K562 (cell line): ENCODE data around the gene LARP7. TPM values are rescaled to one million over a fixed set of nuclear protein-coding genes. Genes with fewer than 3 reads are reported as not detected.

Experiments used
- ATAC-seq: fragments of 200-7000 bp; cut with Tn5 transposase; 3 replicates; pipeline ENCODE4 v1.9.1; 2020; ENCODE audit warnings: moderate library complexity
- BruUV-seq: library from RNA; stranded (reverse); fragments of 400-500 nt; replicated peaks from 2 replicates; lab custom pipeline; 2021; lab: Mats Ljungman, UMichigan
- CTCF ChIA-PET: fragments of 300-600 bp; formaldehyde crosslinking; extraction: SDS; loops from one replicate; lab custom pipeline; 2021; ENCODE audit warnings: low intra/inter-chr PET ratio; lab: Yijun Ruan, JAX
- POLR2A ChIA-PET: fragments of 300-600, 350-650 bp; sonication (Branson Sonifier 250); formaldehyde crosslinking; extraction: SDS; loops from one replicate; lab custom pipeline; 2021; ENCODE audit warnings: antibody characterized with exemption, inconsistent platforms; lab: Yijun Ruan, JAX
- DNase-seq, 4 experiments: peaks; one replicate each; pipeline versions ENCODE4 v3.0.0 to v3.0.0-alpha.2; 2011 to 2018; ENCODE audit warnings: low spot score in 3 of 4, mixed read lengths in 3 of 4; ENCODE audit errors: extremely low read depth in 1 of 4
- FAIRE-seq: peaks from 2 replicates; lab custom pipeline; 2011; peaks lifted over from hg19 to GRCh38; lab: Jason Lieb, UNC
- H2AFZ ChIP-seq: 2 replicates; pipeline ENCODE4 v1.6.0; 2011; ENCODE audit warnings: low read depth, low read length, control low read depth, inconsistent platforms
- H3K27ac ChIP-seq: fragments of 200-600 bp; 3 replicates; pipeline ENCODE4 v1.8.0; 2011; ENCODE audit warnings: low read depth, mild to moderate bottlenecking, control low read depth, inconsistent platforms, low read length, moderate library complexity, mixed read lengths; ENCODE audit errors: extremely low read depth
- H3K27me3 ChIP-seq, 2 experiments: fragments of 300-600 bp in 1 of 2; 2 replicates in 1 of 2; 3 replicates in 1 of 2; pipeline versions ENCODE4 v1.6.0 to v1.8.0; 2011; ENCODE audit warnings: inconsistent platforms in 2 of 2, low read length in 2 of 2, mild to moderate bottlenecking in 1 of 2, mixed read lengths in 1 of 2, moderate library complexity in 1 of 2; ENCODE audit not compliant: control insufficient read depth in 2 of 2, insufficient read depth in 2 of 2
- H3K36me3 ChIP-seq: fragments of 300-600 bp; 3 replicates; pipeline ENCODE4 v1.8.0; 2011; ENCODE audit warnings: mild to moderate bottlenecking, low read length, inconsistent platforms; ENCODE audit not compliant: control insufficient read depth, insufficient read depth
- H3K4me1 ChIP-seq, 2 experiments: fragments of 200-600 bp in 1 of 2; replicated peaks in 1 of 2; 2 replicates in 1 of 2; 3 replicates in 1 of 2; pipeline versions ENCODE4 v1.5.1 to v1.8.0; 2011; ENCODE audit warnings: inconsistent platforms in 2 of 2, low read length in 2 of 2, mild to moderate bottlenecking in 1 of 2, mixed read lengths in 1 of 2, moderate library complexity in 1 of 2; ENCODE audit not compliant: control insufficient read depth in 2 of 2, insufficient read depth in 2 of 2
- H3K4me2 ChIP-seq: 2 replicates; pipeline ENCODE4 v1.6.1; 2011; ENCODE audit warnings: low read length, control low read depth, inconsistent platforms, mixed read lengths; ENCODE audit not compliant: insufficient read depth
- H3K4me3 ChIP-seq: fragments of 200-600 bp; sonication (generic), shearing (Covaris generic); 2 replicates; pipeline ENCODE4 v1.5.1; 2016; ENCODE audit warnings: control low read depth, inconsistent platforms
- H3K79me2 ChIP-seq: fragments of 200-600 bp; 3 replicates; pipeline ENCODE4 v1.8.0; 2011; ENCODE audit warnings: low read length, inconsistent platforms; ENCODE audit not compliant: control insufficient read depth, insufficient read depth
- H3K9ac ChIP-seq, 2 experiments: 2 replicates each; pipeline versions ENCODE4 v1.6.0 to v1.6.1; 2011; ENCODE audit warnings: low read depth in 2 of 2, low read length in 2 of 2, control low read depth in 1 of 2, inconsistent platforms in 1 of 2, mild to moderate bottlenecking in 1 of 2, mixed read lengths in 1 of 2; ENCODE audit not compliant: insufficient read depth in 1 of 2
- H3K9me1 ChIP-seq: one replicate; pipeline ENCODE4 v1.6.0; 2011; ENCODE audit warnings: inconsistent platforms, mild to moderate bottlenecking, low read length, moderate library complexity; ENCODE audit not compliant: control insufficient read depth, insufficient read depth
- H3K9me3 ChIP-seq: replicated peaks from 2 replicates; pipeline ENCODE4 v1.5.1; 2011; ENCODE audit warnings: low read depth, low read length, inconsistent platforms; ENCODE audit not compliant: control insufficient read depth, insufficient read depth
- H4K20me1 ChIP-seq: replicated peaks from 2 replicates; pipeline ENCODE4 v1.6.1; 2011; ENCODE audit warnings: low read length, inconsistent platforms, mixed read lengths; ENCODE audit not compliant: control insufficient read depth, insufficient read depth
- FOXA3 ChIP-seq, 2 experiments: fragments of 450-650 bp in 1 of 2; sonication (generic) in 1 of 2; formaldehyde crosslinking; IDR thresholded peaks in 1 of 2; conservative IDR thresholded peaks in 1 of 2; 2 replicates each; pipeline versions ENCODE4 v1.4.0 to v1.8.0; 2020 to 2022; ENCODE audit warnings: mild to moderate bottlenecking in 2 of 2, missing genetic modification reagents in 1 of 2
- JUNB ChIP-seq: fragments of 450-650 bp; formaldehyde crosslinking; conservative IDR thresholded peaks from 2 replicates; pipeline ENCODE4 v1.4.0; 2020; ENCODE audit warnings: mild to moderate bottlenecking
- MECOM ChIP-seq: fragments of 250-450 bp; sonication (Bioruptor Pico); IDR thresholded peaks from 2 replicates; pipeline ENCODE4 v1.8.0; 2022; ENCODE audit warnings: inconsistent platforms
- MYC ChIP-seq, 2 experiments: fragments of 250-450 bp in 1 of 2; sonication (Bioruptor Pico) in 1 of 2; IDR thresholded peaks; 2 replicates each; pipeline versions ENCODE4 v1.5.1 to v1.6.1; 2012 to 2021; ENCODE audit warnings: low read depth in 2 of 2, borderline replicate concordance in 1 of 2, improper control_type of control experiment in 1 of 2, low read length in 1 of 2, mild to moderate bottlenecking in 1 of 2, moderate library complexity in 1 of 2
- PTTG1 ChIP-seq: fragments of 450-650 bp; IDR thresholded peaks from 2 replicates; pipeline ENCODE4 v1.6.1; 2016; ENCODE audit warnings: low read depth, mild to moderate bottlenecking, missing genetic modification characterization, missing compliant biosample characterization
- RAD51 ChIP-seq: fragments of 450-650 bp; IDR thresholded peaks from 2 replicates; pipeline ENCODE4 v1.7.1; 2016; ENCODE audit warnings: low read depth, mild to moderate bottlenecking, borderline replicate concordance
- SNRNP70 ChIP-seq: fragments of 200-400 bp; formaldehyde crosslinking; optimal IDR thresholded peaks from 2 replicates; pipeline ENCODE3; 2017; ENCODE audit warnings: low read depth, low read length
- SRSF3 ChIP-seq: fragments of 200-400 bp; formaldehyde crosslinking; IDR thresholded peaks from 2 replicates; pipeline ENCODE4 v1.6.1; 2016; ENCODE audit warnings: mild to moderate bottlenecking, low read length, moderate library complexity; ENCODE audit not compliant: insufficient read depth
- TAF7 ChIP-seq: fragments of 450-650 bp; IDR thresholded peaks from 2 replicates; pipeline ENCODE4 v1.6.1; 2016; ENCODE audit warnings: missing genetic modification characterization, missing compliant biosample characterization
- ZBTB11 ChIP-seq, 3 experiments: fragments of 200-800 bp in 1 of 3; fragments of 250-450 bp in 1 of 3; fragments of 450-650 bp in 1 of 3; sonication (Bioruptor Pico) in 1 of 3; sonication (Bioruptor generic) in 1 of 3; formaldehyde crosslinking in 1 of 3; IDR thresholded peaks; 2 replicates each; pipeline versions ENCODE4 v1.6.1 to v1.8.0; 2016 to 2022; ENCODE audit warnings: mild to moderate bottlenecking in 2 of 3, missing genetic modification characterization in 2 of 3, missing compliant biosample characterization in 1 of 3, moderate library complexity in 1 of 3
- ZBTB5 ChIP-seq: fragments of 450-650 bp; IDR thresholded peaks from 2 replicates; pipeline ENCODE4 v1.6.1; 2017; ENCODE audit warnings: antibody characterized with exemption
- ZNF3 ChIP-seq: fragments of 250-450 bp; sonication (Bioruptor Pico); IDR thresholded peaks from 2 replicates; pipeline ENCODE4 v1.5.0; 2021; ENCODE audit warnings: mild to moderate bottlenecking, moderate library complexity
- ZNF347 ChIP-seq: fragments of 450-650 bp; formaldehyde crosslinking; IDR thresholded peaks from 2 replicates; pipeline ENCODE4 v1.4.0; 2020; ENCODE audit warnings: low read depth, mild to moderate bottlenecking, moderate library complexity
- ZNF639 ChIP-seq, 2 experiments: fragments of 200-800 bp in 1 of 2; sonication (Bioruptor generic) in 1 of 2; sonication (generic) in 1 of 2; formaldehyde crosslinking in 1 of 2; IDR thresholded peaks in 1 of 2; conservative IDR thresholded peaks in 1 of 2; 2 replicates each; pipeline versions ENCODE4 v1.5.0 to v1.6.1; 2016 to 2020; ENCODE audit warnings: missing compliant biosample characterization in 1 of 2, missing genetic modification characterization in 1 of 2, missing genetic modification reagents in 1 of 2
- WGBS: fragments of 100-300 bp; shearing (Covaris generic); methylation state at CpG from one replicate; pipeline ENCODE4 v1.1.6; 2016; ENCODE audit warnings: low coverage, mixed read lengths; ENCODE audit not compliant: insufficient coverage; ENCODE audit errors: missing lambda C conversion rate; 5-methylcytosine and 5-hydroxymethylcytosine counted together
- in situ Hi-C: fragments of 300-500 bp; cut with MboI; formaldehyde crosslinking; loops from 4 replicates; pipeline ENCODE4 v1.15.0; 2018; ENCODE audit warnings: inconsistent platforms, mixed read lengths
- intact Hi-C: fragments of 100-400 bp; cut with micrococcal nuclease; formaldehyde crosslinking; loops from 2 replicates; pipeline ENCODE4 v1.14.2; 2022
- polyA plus RNA-seq, 8 experiments: library from polyadenylated mRNA; depleted of rRNA in 4 of 8; stranded (reverse) in 5 of 8; unstranded in 3 of 8; fragments of >200 nt; fragmentation: Nextera tagmentation in 2 of 8; fragmentation: Illumina TruSeq in 1 of 8; extraction: Ambion mirVana in 2 of 8; extraction: Trizol in 1 of 8; gene quantifications; 2 replicates each; pipeline versions ENCODE4 v1.2.1 to v1.2.3, GENCODE V29; 2011 to 2014; ENCODE audit warnings: inconsistent platforms in 1 of 8, missing spikeins in 1 of 8
- total RNA-seq, 7 experiments: library from RNA; depleted of rRNA in 6 of 7; stranded (reverse); fragments of >200 nt in 6 of 7; fragmentation: Illumina TruSeq in 2 of 7; extraction: Trizol in 2 of 7; gene quantifications; 2 replicates each; pipeline versions ENCODE4 v1.2.1 to v1.2.3, GENCODE V29; 2011 to 2021; ENCODE audit warnings: low replicate concordance in 1 of 7

The LARP7 gene
- total and polyA plus RNA-seq, 9 of the 15 experiments (the other 6 are each of a cell fraction or from before 2014, with no cell fraction given), result 30.1 to 76.9 (median 56.0) TPM

GRCh38 chr4:112637552-112637866 lies 566 bp downstream of the LARP7 start:
- peaks cover 11% of the 10 kb centered on the region; the same call in 1 of the 3 replicates for H3K36me3 ChIP-seq
- peaks cover 65% of the 10 kb centered on the region for H3K79me2 ChIP-seq
- BruUV-seq, result TSS peak; percentile 74
- H3K27me3 ChIP-seq, result no peaks in the 10 kb centered on the region
- WGBS, result 0% methylated on average over 7 of the region's 8 CpGs
- POLR2A ChIA-PET, result interaction anchor here (0.6 kb wide), 1 partner anchor 34 kb away, joined by 4 read pairs; no protein-coding TSS in a partner anchor
- CTCF ChIA-PET, result interaction anchor here (1.0 to 1.3 kb wide), 3 partner anchors 125 to 131 kb away, joined by 3 read pairs; no protein-coding TSS in a partner anchor
- H2AFZ ChIP-seq, result peak overlapping the region; percentile 89
- DNase-seq (no peak), ATAC-seq (no peak; the same call in 2 of the 3 replicates), FAIRE-seq (no peak)
- H3K4me3 ChIP-seq, result peak overlapping the region; percentile 87
- no peaks in the 10 kb centered on the region for H4K20me1 ChIP-seq
- no peaks in the 10 kb centered on the region for H3K9me3 ChIP-seq
- in situ Hi-C loops (loop anchor here (5.0 kb wide), 1 partner anchor 125 kb away; no protein-coding TSS in a partner anchor), intact Hi-C loops (loop anchor here (1.0 to 10.0 kb wide), 3 partner anchors 125 to 533 kb away; no protein-coding TSS in a partner anchor)
- peak overlapping the region; percentile 87 to 98 for H3K9ac ChIP-seq
- no peaks in the 10 kb centered on the region for H3K9me1 ChIP-seq
- peak overlapping the region; percentile 99 for H3K4me2 ChIP-seq
- peaks cover 2% of the 10 kb centered on the region in 2 experiments; a peak in 2 of 5 replicates for H3K4me1 ChIP-seq
- H3K27ac ChIP-seq, result peak overlapping the region; percentile 87
- TF ChIP-seq ZNF3 (CRISPR knock-in tag) (no peak), ZNF639 (CRISPR knock-in tag; conservative IDR thresholded peaks at IDR 0.05 in 1 of 2, IDR thresholded peaks at IDR 0.05 in 1 of 2) (no peak), ZBTB11 (CRISPR knock-in tag; IDR thresholded peaks at IDR 0.05) (no peak), ZBTB5 (no peak), SNRNP70 (no peak), JUNB (no peak), ZNF347 (CRISPR knock-in tag) (no peak), FOXA3 (CRISPR knock-in tag; conservative IDR thresholded peaks at IDR 0.05 in 1 of 2, IDR thresholded peaks at IDR 0.05 in 1 of 2) (peak in 1 of 2 experiments; percentile 5; a peak in 1 of 4 replicates), SRSF3 (no peak), RAD51 (no peak), TAF7 (peak; percentile 17; the same call in 1 of the 2 replicates), MECOM (CRISPR knock-in tag) (0 out of 2 replicates have a peak, but pooled peaks have one; percentile 20), PTTG1 (tag) (no peak), MYC (IDR thresholded peaks at IDR 0.05; ENCODE audit: low read depth, low read length) (no peak), MYC (CRISPR knock-in tag; IDR thresholded peaks at IDR 0.05; ENCODE audit: borderline replicate concordance, low read depth) (no peak)
